ENCODE data around the gene SLC10A7. TPM values are rescaled to one million over a fixed set of nuclear protein-coding genes. Genes with fewer than 3 reads are reported as not detected.
A peak's percentile ranks its signal among the peaks of the same experiment; 100 is the strongest.

The SLC10A7 gene
- total RNA-seq, 1 donor from 2014 or later = 23.5 TPM

DNA sequence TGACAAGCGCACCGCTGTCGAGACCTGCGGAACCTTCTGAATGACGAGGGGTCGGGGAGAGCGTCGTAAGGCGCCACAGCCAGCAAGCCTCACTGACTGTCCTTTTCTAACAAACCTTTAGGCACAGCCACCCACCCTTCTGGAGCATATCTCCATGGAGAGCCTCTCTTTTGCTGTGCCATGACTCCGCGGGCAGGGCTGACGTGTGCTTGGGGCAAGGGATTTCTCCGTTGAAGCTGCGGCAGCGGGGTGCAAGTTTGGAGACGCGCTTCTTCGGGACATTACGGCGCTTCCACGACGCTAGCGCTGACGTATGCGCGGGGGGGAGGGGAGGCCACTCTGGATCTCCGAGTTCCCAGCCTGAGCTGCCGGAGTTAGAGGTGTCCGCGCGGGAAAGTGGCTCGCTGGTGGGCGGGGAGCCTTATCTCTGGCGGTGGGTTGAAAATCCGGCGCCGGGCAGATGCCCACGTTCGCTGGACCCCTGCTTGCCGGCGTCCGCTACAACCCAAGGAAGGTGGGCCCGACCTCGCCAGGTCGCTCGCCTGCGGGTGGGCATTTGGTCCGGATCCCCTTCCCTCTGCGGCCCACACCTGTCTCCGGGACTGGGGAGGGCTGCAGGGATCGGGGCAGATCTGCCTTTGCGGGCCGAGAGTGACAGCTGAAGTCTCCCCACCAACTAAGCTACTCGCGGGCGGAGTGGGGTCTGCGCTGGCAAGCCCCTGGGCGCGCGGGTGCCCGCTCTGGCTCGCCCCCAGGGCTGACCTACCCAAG is 543 bp upstream of the SLC10A7 start:
- DNase-seq = peak; percentile 95
- TF ChIP-seq, protein P1, sequence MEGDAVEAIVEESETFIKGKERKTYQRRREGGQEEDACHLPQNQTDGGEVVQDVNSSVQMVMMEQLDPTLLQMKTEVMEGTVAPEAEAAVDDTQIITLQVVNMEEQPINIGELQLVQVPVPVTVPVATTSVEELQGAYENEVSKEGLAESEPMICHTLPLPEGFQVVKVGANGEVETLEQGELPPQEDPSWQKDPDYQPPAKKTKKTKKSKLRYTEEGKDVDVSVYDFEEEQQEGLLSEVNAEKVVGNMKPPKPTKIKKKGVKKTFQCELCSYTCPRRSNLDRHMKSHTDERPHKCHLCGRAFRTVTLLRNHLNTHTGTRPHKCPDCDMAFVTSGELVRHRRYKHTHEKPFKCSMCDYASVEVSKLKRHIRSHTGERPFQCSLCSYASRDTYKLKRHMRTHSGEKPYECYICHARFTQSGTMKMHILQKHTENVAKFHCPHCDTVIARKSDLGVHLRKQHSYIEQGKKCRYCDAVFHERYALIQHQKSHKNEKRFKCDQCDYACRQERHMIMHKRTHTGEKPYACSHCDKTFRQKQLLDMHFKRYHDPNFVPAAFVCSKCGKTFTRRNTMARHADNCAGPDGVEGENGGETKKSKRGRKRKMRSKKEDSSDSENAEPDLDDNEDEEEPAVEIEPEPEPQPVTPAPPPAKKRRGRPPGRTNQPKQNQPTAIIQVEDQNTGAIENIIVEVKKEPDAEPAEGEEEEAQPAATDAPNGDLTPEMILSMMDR (IDR thresholded peaks at IDR 0.05) = no peak
- ATAC-seq = peak; percentile 97 to 99
- H3K27me3 ChIP-seq (ENCODE audit: low read depth) = no peaks in the 10 kb centered on the region
- H3K9me3 ChIP-seq = no peaks in the 10 kb centered on the region
- peak overlapping the region; percentile 87 for H3K27ac ChIP-seq
- peak overlapping the region; percentile 98 for H3K4me3 ChIP-seq
- no peaks in the 10 kb centered on the region for H3K36me3 ChIP-seq
- H3K4me1 ChIP-seq = peaks cover 17% of the 10 kb centered on the region
- intact Hi-C loops (cut with DNase I) = no loop called here

DNA sequence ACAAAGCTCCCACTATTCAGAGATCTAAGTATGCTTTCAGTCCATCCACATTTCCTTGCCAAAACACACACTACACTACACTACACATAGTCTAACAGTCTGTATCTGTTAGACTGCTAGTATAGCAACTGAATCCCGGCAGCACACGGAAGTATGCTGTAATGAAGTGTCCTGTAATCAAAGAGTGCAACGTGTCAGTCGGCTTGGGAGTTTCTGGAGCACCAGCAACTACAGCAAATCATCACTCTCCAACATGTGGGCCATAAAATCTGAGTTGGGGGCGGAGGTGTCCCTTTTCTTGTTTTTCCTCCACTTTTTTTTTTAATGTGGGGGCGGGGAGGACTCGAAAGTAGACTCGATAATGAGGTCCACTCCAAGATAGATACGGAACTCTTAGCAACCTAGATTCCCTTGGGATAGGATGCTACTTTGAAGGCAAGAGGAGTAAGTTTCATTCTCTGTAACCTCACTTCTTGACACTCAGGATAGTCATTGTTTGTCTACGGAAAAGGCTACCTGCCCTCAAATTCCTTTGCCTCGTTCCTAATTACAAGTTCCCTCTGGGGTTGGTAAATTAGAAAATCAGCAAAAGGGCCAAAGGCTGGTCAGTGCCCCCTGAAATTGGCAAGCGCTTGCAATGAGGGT is 722 bp downstream of the SLC10A7 start:
- DNase-seq = no peak
- H3K4me1 ChIP-seq = peaks cover 17% of the 10 kb centered on the region
- TF ChIP-seq, protein P1 (IDR thresholded peaks at IDR 0.05) = no peak
- H3K9me3 ChIP-seq = no peaks in the 10 kb centered on the region
- intact Hi-C loops (cut with DNase I) = no loop called here
- H3K4me3 ChIP-seq = peak overlapping the region; percentile 98
- H3K27ac ChIP-seq = peak overlapping the region; percentile 87
- H3K36me3 ChIP-seq = no peaks in the 10 kb centered on the region
- no peaks in the 10 kb centered on the region for H3K27me3 ChIP-seq (ENCODE audit: low read depth)
- peak; percentile 80 to 82 for ATAC-seq

DNA sequence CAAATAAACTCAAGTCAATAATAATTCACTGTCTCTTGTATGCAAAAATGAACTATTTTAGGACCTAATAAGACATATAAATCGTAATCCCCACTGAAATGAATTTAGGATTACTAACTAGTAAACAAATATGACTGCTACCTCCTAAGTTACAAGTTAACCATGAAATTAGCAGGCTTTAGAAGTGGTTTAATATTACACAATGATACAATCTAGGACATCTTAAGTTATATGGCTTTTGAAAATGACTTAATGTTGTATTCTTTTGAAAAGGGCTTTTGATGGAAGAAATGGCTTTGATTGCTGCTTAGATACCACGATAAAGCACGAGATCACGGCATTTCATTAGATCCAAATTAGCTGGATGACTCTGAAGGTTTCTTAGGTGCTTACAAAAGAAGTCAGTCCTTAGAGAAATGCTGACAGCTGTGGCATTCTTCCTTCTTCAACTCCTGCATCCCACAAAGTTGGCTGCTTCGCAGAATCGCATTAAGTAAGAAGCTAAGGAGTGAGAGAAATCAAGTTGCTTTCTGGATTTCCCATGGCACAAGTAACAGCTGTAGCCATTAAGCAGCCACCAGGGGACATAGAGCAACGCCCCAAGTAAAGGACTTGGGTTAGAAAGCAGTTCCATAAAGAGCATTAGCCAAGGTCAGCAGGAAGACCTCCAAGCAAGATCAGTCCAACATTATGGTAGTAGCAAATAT is 6.9 kb downstream of the SLC10A7 start:
- DNase-seq (no peak), ATAC-seq (no peak)
- peaks cover 6% of the 10 kb centered on the region for H3K36me3 ChIP-seq
- no peaks in the 10 kb centered on the region for H3K27me3 ChIP-seq (ENCODE audit: low read depth)
- H3K4me3 ChIP-seq = no peak overlapping the region
- peaks cover 7% of the 10 kb centered on the region for H3K4me1 ChIP-seq
- intact Hi-C loops (cut with DNase I) = no loop called here
- TF ChIP-seq, protein P1 (IDR thresholded peaks at IDR 0.05) = no peak
- H3K9me3 ChIP-seq = no peaks in the 10 kb centered on the region
- no peak overlapping the region for H3K27ac ChIP-seq

DNA sequence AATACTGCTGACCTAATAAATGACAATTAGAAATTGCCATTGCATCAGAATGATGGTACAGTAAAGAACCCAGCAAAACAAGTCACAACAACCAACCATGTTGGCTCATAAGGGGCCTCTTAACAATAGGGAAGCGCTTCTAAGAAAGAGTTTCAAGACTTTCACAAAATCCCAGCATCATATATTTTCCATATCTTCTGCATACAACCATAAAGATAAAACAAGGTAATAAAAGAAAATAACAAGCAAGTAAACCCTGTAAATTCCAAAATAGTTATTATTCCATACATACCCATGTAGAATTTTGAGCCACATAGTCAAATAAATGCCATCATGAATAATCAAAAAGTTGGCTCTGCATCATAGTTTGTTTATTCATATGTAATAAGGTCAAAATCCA is 8.2 kb downstream of the SLC10A7 start:
- no peaks in the 10 kb centered on the region for H3K27me3 ChIP-seq (ENCODE audit: low read depth)
- no peak overlapping the region for H3K27ac ChIP-seq
- TF ChIP-seq, protein P1 (IDR thresholded peaks at IDR 0.05) = no peak
- intact Hi-C loops (cut with DNase I) = no loop called here
- no peak overlapping the region for H3K4me3 ChIP-seq
- no peaks in the 10 kb centered on the region for H3K9me3 ChIP-seq
- H3K4me1 ChIP-seq = no peaks in the 10 kb centered on the region
- no peak for ATAC-seq
- DNase-seq = no peak
- peaks cover 6% of the 10 kb centered on the region for H3K36me3 ChIP-seq

DNA sequence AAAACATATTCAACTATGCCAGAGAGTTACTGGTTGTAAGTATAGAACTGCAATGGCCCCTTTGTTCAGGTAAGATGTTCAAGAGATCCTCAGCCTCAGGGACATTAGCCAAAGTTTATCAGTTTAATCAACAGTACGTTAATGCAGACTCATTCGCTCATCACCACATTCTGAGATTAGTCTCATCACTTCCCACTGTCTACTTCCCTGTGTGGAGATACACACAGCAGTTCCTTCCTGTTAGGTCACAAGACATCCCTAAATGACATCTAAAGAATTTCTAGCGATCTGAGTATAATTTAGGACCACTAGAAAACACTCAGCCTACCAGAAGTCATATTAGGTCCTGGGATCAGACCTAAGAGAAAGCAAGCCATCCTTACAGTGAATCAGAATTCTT is 10.4 kb downstream of the SLC10A7 start:
- ATAC-seq (peak in 1 of 2 donors; percentile 45), DNase-seq (no peak)
- no peaks in the 10 kb centered on the region for H3K4me1 ChIP-seq
- no peaks in the 10 kb centered on the region for H3K9me3 ChIP-seq
- intact Hi-C loops (cut with DNase I) = no loop called here
- TF ChIP-seq, protein P1 (IDR thresholded peaks at IDR 0.05) = no peak
- no peak overlapping the region for H3K4me3 ChIP-seq
- H3K36me3 ChIP-seq = peaks cover 6% of the 10 kb centered on the region
- H3K27ac ChIP-seq = no peak overlapping the region
- H3K27me3 ChIP-seq (ENCODE audit: low read depth) = no peaks in the 10 kb centered on the region
